NCI-H774 (cell line): ENCODE results near the gene TPD52L1.
"Not testable (repeated sequence)": the region's sequence is repeated elsewhere in the genome, so short reads cannot be mapped to it uniquely, and the experiment has no call there.

Experiments
- DNase-seq: peaks from one replicate; lab custom pipeline; 2025; lab: John Stamatoyannopoulos, UW

The TPD52L1 gene

DNA sequence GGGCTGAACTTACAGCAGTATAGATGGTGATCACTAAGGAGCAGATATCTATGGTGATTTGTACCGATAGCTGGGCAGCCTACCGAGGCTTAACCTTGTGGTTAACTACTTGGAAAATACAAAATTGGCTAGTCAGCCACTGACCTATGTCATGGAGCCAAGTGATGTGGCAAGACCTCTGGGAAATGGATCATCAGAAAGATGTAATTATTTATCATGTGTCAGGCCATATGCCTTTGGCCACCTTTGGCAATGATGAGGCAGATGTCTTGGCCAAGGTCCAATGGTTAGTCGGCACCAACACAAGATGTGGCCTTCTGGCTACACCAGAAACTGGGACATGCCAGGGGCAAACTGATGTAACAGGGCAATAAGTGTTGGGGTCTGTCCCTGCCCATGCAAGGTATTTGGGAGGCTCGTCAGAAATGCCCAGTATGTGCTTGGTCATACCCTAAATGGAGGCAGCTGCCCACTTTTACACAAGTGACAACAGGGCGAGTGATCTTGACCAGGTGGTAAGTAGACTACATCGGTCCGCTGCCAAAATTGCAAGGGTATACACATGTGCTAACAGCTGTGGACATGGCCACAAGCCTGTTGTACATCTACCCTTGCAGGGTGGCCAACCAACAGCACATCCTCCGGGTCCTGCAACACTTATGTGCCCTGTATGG is 118.0 kb downstream of the TPD52L1 start:
- DNase-seq = no peak

DNA sequence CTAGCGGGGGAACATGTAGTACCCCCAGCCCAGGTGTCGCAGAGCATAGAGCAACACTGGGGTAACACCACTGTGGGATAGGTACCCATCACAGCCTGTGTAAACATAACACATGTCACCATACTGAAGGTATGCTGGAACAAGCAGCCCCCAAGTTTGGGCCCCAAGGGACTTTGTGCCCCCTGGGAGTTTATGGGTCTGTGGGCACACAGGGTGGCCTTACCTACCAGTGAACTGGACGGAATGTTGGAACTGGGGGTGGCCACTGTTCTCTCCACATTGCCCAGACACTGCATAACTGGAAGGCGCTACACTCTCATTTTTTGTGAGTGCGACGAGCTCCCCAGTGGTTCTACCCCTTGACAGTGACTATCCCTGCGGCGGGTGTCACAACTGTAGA is 119.7 kb downstream of the TPD52L1 start:
- no peak for DNase-seq

DNA sequence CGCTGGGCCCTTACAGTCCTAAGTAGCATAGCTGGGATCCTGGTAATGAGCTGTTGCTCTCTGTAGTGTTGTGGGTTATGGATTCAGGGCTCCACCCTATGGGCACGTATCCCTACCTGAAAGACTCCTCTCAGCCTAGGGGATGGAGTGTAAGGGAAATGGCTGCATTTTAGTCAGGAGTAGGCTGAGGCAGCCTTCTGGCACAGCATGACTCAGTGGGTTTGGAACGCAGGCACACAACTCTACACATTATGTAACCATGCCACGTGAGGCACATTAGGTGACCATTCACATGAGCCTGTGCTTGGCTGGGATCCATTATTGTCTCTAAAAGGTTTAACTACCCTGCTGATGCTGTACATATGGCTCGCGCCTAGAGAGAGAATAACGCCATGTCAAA is 120.4 kb downstream of the TPD52L1 start:
- DNase-seq = no peak

DNA sequence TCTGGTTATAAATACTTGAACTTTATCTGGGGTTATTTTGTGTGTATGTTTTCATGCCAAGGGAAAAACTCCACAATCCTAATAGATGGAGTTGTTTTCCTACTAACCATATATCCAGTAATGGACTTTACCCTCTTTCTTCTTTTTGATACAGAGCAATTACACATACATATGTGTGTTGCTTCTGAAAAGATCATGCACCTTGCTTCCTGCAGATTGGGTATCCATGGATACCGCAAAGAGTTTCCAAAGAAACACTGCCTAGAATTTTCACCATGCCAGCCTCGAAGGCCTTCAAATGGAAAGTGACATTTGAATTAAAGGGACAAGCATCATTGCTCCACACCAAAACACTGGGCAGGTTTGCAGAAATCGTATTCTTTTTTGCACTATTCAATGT is 121.4 kb downstream of the TPD52L1 start:
- DNase-seq = no peak

DNA sequence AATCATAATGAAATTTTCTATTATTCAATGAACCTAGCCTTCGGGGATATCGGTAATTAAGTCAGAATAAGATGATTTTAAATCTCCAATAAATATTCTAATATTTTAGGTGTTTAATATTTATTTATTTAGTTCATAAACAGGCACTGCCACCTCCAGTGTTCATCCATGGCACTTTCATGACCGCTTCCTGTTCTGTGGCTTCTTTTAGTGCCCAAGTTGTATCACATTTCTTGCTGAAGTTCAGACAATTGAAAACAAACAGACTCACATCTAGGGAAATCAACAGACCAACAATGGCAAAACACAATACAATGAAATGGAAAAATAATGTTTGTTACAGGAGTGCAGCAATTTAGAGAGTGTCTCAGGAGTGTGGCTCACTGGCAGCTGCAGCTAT is 122.2 kb downstream of the TPD52L1 start:
- no peak for DNase-seq

DNA sequence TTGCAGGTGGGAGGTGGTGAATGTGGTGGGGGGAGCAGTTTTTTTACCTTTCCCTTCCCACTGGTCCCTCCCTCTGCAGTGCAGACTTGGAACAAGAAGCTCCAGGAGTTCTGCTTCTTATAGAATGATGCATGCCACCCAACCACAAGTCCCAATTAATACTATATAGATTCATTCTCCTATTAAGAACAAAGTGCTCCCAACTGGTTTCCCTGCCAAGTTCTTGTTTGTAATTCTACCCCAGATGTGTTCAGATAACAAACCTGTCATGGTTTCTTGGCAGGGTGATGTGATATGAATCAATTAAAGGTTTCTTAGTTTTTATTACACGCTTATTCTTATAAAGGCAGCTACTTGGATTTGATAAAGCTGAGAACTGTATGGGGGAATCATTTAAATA is 124.3 kb downstream of the TPD52L1 start:
- no peak for DNase-seq

DNA sequence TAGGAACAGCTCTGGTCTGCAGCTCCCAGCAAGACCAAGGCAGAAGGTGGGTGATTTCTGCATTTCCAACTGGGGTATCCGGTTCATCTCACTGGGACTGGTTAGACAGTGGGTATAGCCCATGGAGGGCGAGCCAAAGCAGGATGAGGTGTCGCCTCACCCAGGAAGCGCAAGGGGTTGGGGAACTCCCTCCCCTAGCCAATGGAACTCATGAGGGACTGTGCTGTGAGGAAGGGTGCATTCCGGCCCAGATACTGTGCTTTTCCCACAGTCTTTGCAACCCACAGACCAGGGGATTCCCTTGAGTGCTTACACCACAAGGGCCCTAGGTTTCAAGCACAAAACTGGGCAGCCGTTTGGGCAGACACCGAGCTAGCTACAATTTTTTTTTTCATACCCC is 126.4 kb downstream of the TPD52L1 start:
- DNase-seq = no peak

DNA sequence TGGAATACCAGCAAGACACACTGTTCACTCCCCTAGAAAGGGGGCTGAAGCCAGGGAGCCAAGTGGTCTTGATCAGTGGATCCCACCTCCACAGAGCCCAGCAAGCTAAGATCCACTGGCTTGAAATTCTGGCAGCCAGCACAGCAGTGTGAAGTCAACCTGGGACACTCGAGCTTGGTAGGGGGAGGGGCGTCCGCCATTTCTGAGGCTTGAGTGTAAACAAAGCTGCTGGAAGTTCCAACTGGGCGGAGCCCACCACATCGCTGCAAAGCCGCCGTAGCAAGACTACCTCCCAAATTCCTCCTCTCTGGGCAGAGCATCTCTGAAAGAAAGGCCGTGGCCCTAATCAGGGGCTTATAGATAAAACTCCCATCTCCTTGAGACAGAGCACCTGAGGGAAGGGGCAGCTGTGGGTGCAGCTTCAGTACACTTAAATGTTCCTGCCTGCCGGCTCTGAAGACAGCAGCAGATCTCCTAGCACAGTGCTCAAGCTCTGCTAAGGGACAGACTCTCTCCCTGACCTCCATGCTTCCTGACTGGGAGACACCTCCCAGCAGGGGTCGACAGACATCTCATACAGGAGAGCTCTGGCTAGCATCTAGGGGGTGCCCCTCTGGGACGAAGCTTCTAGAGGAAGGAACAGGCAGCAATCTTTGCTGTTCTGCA is 126.9 kb downstream of the TPD52L1 start:
- not testable (repeated sequence) for DNase-seq

DNA sequence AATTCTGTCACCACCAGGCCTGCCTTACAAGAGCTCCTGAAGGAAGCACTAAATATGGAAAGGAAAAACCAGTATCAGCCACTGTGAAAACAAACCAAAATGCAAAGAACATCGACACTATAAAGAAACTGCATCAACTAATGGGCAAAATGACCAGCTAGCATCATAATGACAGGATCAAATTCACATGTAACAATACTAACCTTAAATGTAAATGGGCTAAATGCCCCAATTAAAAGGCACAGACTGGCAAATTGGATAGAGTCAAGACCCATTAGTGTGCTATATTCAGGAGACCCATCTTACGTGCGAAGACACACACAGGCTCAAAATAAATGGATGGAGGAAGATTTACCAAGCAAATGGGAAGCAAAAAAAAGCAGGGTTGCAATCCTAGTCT is 128.9 kb downstream of the TPD52L1 start:
- not testable (repeated sequence) for DNase-seq

DNA sequence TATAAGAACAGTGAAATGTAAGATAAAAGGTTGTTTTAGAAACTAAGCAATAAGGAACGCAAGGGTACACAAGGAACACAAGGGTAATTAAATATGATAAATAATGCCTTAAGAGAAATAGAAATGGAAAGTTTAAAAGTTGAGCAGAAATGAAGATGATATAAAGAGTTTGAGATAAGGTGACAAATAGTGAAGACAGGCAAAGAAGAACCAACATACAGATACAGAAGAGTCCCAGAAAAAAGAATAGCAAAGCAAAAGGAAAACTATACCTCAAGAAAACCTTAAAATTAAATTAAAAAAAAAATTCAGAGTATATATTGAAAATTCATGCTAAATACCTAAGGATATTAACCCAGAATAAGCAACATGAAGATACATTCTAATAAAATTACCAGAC is 131.8 kb downstream of the TPD52L1 start:
- DNase-seq = no peak

DNA sequence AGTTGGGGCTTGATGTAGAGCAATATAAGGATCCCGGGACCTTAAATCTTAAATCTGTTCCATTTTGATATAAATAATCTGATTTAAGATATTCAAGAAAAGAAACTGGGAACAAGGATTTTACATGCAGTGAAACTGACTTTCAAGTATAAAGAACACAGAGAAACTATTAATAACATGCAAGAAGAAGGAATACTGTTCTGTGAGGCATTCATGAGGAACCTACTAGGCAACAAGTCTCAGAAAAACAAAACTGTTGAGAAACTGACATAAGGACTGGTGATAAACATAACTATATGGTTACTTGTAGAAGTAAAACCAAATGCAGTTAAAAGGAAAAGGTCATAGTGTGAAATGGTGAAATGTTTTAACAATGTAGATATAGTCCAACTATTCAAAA is 132.4 kb downstream of the TPD52L1 start:
- no peak for DNase-seq

DNA sequence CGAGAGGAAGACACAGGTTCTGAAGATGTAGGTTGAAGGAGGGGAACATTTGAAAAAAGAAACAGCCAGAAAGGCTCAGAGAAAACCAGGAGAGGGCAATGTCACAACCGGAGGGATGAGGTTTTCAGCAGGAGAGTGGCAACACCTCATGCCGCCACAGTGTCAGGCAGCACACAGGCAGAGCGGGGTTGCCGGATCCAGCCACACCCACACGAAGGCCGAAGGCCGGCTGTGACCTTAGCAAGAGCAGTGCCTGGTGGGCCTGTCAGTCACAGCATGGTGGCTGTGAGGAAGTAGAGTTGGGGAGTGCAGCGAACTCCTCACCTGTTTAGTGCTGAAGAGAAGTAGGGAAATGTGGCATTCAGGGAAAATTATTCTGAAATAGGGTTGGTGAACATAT is 134.1 kb downstream of the TPD52L1 start:
- no peak for DNase-seq

DNA sequence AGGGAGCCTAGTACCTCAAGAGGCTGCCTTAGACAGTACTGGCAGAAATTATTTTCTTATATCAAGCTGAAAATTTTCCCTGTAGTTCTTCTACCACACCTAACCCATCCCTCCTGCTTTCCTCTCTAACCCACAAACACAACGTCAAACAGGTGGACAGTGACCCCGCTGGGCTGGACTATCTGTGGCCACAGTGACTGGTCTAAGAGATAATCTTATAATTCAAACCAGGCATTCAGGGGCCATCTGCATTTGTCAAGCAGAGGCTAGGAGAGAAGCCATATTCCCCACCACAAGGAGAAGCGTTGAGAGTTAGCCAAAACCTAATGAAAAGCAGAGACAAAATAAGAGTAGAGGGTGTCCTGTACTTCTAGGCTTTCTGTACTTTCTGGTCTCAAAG is 140.0 kb downstream of the TPD52L1 start:
- no peak for DNase-seq

DNA sequence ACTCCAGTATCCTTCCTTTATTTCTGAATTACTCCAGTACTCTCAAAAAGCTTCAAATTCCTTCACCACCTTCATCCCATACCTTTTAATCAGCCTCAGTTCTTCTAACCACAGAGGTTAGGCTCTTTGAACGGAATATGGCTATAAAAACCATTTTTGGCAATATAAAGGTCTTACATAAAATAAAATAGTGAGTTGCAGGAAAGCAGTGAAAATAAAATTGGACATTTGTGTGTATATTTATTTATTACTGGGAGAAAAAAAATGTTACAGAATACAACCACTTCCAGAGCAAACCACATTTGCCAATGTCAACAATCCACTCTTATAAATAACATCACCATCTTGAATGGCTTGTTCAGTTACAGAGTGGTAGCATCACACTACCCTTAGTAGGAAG is 140.5 kb downstream of the TPD52L1 start:
- no peak for DNase-seq

DNA sequence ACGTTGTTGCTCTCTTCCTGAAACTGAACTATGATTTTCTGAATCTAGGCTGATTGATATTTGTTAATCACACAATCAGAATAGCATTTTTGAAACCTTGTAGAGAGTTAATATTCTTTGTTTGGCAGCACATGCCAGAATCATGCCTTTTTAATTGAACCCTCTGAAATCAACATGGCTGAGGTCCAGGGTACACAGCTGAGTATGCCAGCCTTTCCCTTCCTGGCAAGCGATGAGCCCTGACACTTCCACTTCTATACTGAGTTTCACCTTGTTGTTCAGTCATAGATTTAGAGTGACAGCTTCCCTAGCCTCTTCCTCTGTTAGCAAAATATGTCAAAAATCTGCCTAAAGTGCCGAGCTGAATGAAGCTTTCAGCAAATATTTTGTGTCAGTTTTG is 141.4 kb downstream of the TPD52L1 start:
- DNase-seq = no peak

DNA sequence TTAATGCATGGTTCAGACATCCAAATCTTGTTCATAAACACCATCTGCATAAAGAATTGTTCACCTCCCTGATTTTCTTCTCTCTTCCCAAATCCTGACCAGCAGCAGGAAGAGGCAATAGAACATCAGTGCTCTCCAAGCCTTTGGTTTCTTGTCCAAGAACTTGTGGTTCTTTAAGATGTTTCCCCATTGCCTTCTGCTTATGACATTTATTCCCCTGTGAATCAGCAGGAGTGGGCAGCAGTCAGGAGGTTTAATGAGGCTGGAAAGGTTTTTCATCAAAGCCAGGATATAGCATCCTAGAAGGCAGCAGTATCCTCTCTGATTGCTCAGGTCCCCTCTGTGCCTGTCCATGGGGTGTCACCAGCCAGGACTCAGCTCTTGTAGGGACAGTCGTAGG is 142.9 kb downstream of the TPD52L1 start:
- DNase-seq = no peak

DNA sequence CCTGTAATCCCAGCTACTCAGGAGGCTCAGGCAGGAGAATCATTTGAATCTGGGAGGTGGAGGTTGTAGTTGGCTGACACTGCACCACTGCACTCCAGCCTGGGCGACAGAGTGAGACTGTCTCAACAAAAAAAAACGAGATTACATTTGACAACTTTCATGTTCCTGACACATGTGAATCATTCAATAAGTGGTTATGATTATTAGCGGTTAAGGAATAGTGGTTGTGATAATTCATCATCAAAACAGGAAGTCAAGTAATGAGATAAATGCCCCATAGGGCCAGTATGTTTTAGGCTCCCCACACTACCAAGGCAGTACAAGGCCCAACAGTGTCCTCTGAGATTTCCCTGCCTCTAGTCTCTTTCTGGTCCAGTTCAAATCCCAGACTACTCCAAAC is 145.7 kb downstream of the TPD52L1 start:
- DNase-seq = no peak

DNA sequence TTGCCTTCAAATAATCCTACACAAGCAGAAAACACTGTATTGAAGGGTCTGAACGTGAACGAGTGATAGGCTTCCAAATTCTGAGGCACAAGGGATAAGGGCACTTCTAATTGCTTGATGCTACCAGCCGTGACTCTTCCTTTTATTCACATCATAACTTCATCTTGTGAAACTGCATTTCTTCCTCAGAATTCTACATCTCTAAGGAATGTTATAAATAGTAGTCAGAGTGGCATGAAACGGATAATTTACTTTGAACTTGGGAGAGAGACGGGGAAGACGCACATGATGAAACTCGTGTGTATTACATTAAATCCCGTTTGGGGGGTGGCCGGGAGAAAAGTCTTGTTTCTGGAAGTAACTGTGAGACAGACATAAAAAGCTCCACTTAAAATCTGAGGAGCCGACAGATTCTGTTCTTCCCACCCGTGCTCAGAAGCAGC is 147.4 kb downstream of the TPD52L1 start:
- no peak for DNase-seq

DNA sequence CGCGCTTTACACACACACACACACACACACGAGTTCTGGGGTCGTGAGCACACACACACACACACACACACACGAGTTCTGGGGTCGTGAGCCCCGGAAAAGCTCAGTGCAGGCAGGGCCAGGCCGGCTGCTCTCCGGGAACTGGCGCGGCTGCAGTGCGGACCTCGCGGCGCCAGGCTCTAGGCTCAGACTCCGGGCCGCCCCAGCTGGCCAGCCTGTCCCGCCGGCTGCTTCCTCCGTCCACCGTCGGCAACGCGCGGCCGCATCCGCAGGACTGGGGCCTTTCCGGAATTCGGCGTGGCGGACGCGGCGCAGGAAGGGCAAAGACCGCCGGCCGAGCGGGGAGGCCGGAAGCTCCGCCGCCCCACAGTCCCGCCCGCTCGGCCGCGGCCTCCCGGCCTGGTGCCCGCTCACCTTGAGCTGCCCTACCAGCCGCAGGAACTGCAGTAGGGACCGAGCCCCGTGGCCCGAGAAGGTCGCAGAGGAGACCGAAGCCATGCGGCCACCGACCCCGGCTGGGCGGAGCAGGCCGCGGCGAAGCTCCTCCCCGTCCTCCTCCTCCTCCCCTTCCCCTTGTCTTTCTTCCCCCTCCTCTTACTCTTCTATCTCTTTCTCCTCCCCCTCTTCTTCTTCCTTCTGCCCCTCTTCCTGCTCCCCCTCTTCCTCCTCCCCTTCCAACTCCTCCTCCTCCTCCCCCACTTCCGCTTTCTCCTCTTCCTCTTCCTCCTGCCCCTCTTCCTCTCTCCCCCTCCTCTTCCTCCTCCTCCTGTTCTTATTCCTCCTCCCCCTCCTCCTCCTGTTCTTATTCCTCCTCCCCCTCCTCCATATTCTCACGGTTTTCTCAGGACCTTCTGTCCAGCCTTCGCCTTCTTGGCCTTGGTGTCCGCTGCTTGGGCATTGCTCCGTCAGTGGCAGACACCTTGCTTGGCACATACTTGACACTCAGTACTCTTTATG is 148.1 kb downstream of the TPD52L1 start, which contains the start of gene HDDC2:
Gene HDDC2 (minus strand): TSS at position 533 of the 957 bp plus-strand sequence. CDS start 35 bp downstream, at position 498.
- DNase-seq = peak; percentile 84

DNA sequence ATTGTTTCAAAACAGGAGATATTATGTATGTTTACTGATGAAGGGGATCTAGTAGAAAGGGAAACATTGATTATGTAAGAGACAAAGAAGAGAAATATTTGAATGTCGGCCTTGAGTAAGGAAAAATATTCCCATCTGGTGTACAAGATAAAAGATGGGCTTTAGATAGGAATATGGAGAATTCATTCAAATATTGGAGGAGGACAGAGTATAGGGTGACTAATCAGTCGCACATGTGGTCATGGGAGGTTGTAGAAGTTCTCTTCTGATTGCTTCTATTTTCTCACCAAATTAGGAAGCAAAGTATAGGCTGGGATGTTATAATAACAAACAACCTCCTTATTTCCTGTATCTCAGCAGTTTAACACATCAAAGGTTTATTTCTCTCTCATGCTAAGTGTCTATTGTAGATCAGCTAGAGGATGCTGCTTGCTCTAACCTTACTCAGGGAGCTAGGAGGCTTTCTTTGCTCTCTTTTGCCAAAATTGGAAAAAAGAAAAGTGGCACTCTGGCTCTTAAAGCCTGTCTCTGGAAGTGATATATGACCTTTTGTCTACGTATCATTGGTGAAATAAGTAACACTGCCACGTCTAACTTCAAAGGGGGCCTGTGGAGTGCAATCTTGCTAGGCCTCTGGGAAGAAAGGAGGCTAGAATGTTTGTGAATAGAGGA is 149.4 kb downstream of the TPD52L1 start:
- no peak for DNase-seq

DNA sequence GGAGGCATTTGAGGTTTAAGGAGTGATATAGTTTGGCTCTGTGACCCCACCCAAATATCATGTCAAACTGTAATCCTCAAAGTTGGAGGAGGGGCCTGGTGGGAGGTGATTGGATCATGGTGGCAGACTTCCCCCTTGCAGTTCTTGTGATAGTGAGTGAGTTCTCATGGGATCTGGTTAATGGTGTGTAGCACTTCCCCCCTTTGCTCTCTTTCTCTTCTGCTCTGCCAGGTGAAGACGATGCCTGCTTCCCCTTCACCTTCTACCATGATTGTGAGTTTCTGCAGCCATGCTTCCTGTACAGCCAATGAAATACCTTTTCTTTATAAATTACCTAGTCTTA is 149.9 kb downstream of the TPD52L1 start:
- DNase-seq = no peak

DNA sequence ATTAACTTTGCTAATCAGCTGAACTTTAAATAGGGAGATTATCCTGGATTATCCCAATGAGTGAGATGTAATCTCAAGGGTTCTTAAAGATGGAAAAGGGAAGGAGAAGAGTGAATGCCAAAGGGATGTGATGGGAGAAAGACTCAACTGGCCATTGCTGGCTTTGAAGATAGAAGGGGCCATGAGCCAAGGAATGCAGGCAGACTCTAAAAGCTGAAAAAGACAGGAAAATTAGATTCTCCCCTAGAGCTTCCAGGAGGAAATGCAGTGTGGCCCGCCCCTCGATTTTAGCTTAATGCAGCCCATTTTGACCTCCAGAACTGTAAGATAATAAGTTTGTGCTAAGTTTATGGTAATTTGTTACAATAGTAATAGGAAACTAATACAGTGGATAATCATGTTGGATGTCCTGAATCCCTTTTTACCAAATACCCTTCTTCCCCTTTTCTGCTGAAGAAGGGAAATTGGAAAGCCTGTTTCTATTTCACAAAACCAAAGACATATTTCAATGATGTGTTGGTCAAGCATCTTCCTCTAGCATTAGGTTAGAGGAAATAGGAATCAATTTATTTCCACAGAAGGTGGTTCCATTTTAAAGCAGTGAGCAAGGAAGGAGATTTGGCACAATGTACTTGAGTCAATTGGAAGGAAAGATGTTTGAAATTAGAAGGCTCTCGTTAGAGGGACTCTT is 151.5 kb downstream of the TPD52L1 start:
- DNase-seq = no peak
